Activated gamma-delta T cell (primary cell): ENCODE results near the gene SLC17A6.

Experiments
- DNase-seq: peaks from one replicate; lab custom pipeline; 2025; lab: John Stamatoyannopoulos, UW

Gene SLC17A6

GRCh38 chr11:22389526-22390282 lies 51.5 kb downstream of the SLC17A6 start:
- DNase-seq = no peak

- DNase-seq = no peak
Observed at GRCh38 chr11:22390283-22390655, 52.1 kb downstream of the SLC17A6 start.

- no peak for DNase-seq
Observed at GRCh38 chr11:22392561-22392960, 54.4 kb downstream of the SLC17A6 start.

- no peak for DNase-seq
Observed at GRCh38 chr11:22405377-22405776, 67.2 kb downstream of the SLC17A6 start.

GRCh38 chr11:22407267-22407666 lies 69.1 kb downstream of the SLC17A6 start:
- no peak for DNase-seq

GRCh38 chr11:22407921-22408320 lies 69.7 kb downstream of the SLC17A6 start:
- no peak for DNase-seq

GRCh38 chr11:22415476-22415875 lies 77.3 kb downstream of the SLC17A6 start:
- no peak for DNase-seq

GRCh38 chr11:22416462-22416861 lies 78.3 kb downstream of the SLC17A6 start:
- DNase-seq = no peak

GRCh38 chr11:22426915-22427314 lies 88.7 kb downstream of the SLC17A6 start:
- no peak for DNase-seq
